PC-9 (cell line): ENCODE data around the gene KLC1. TPM values are rescaled to one million over a fixed set of nuclear protein-coding genes. Genes with fewer than 3 reads are reported as not detected.

ENCODE experiments used
- BruUV-seq: library from RNA; stranded (reverse); fragments of 400-500 nt; replicated peaks from 2 replicates; lab custom pipeline; 2021; lab: Mats Ljungman, UMichigan
- CTCF ChIA-PET: fragments of 300-600 bp; sonication (Branson Sonifier 250); formaldehyde crosslinking; loops from one replicate; lab custom pipeline; 2022; ENCODE audit warnings: antibody characterized with exemption; lab: Charles Lee
- POLR2A ChIA-PET: fragments of 300-600 bp; sonication (Branson Sonifier 250); formaldehyde crosslinking; loops from one replicate; lab custom pipeline; 2022; ENCODE audit warnings: antibody characterized with exemption; ENCODE audit not compliant: unreplicated experiment; lab: Charles Lee
- DNase-seq, 2 experiments: peaks; one replicate each; pipeline versions ENCODE4 v3.0.0 to v3.0.0-alpha.2; 2015 to 2022; ENCODE audit warnings: mixed read lengths in 1 of 2
- H2AFZ ChIP-seq: fragments of 200-600 bp; sonication (generic); 2 replicates; pipeline ENCODE4 v1.8.1; 2017; ENCODE audit warnings: antibody characterized with exemption
- H3F3A ChIP-seq: fragments of 200-600 bp; sonication (generic); 2 replicates; pipeline ENCODE4 v1.8.1; 2017; ENCODE audit warnings: antibody characterized with exemption, mild to moderate bottlenecking, low read depth; ENCODE audit not compliant: insufficient read depth
- H3K27ac ChIP-seq: fragments of 200-600 bp; sonication (generic); 2 replicates; pipeline ENCODE4 v1.6.1; 2016; ENCODE audit warnings: mixed run types
- H3K27me3 ChIP-seq: fragments of 200-600 bp; sonication (generic); 2 replicates; pipeline ENCODE4 v1.6.1; 2016; ENCODE audit warnings: low read depth, mixed run types; ENCODE audit not compliant: insufficient read depth
- H3K36me3 ChIP-seq: fragments of 200-600 bp; sonication (generic); 2 replicates; pipeline ENCODE4 v1.6.1; 2016; ENCODE audit warnings: low read depth, mixed run types
- H3K4me1 ChIP-seq: fragments of 200-600 bp; sonication (generic); replicated peaks from 2 replicates; pipeline ENCODE4 v1.6.1; 2016; ENCODE audit warnings: mixed run types; ENCODE audit not compliant: insufficient read depth
- H3K4me2 ChIP-seq: fragments of 200-600 bp; sonication (generic); 2 replicates; pipeline ENCODE4 v1.6.1; 2017; ENCODE audit warnings: mixed run types
- H3K4me3 ChIP-seq: fragments of 200-600 bp; sonication (generic); 2 replicates; pipeline ENCODE4 v1.6.1; 2016; ENCODE audit warnings: mixed run types
- H3K79me2 ChIP-seq: fragments of 200-600 bp; sonication (generic); 2 replicates; pipeline ENCODE4 v1.6.1; 2017; ENCODE audit warnings: low read depth, mixed run types
- H3K9me2 ChIP-seq: fragments of 200-600 bp; sonication (generic); 2 replicates; pipeline ENCODE4 v1.8.1; 2017; ENCODE audit warnings: mild to moderate bottlenecking; ENCODE audit not compliant: insufficient read depth
- H3K9me3 ChIP-seq: fragments of 200-600 bp; sonication (generic); 2 replicates; pipeline ENCODE4 v1.8.1; 2016; ENCODE audit warnings: low read depth; ENCODE audit not compliant: insufficient read depth
- H4K20me1 ChIP-seq: fragments of 200-600 bp; sonication (generic); 2 replicates; pipeline ENCODE4 v1.8.1; 2017; ENCODE audit not compliant: insufficient read depth
- EZH2 ChIP-seq: fragments of 200-600 bp; sonication (generic); IDR thresholded peaks from 2 replicates; pipeline ENCODE4 v1.8.0; 2017; ENCODE audit warnings: antibody characterized with exemption, low read depth
- intact Hi-C: fragments of 100-400 bp; cut with micrococcal nuclease; formaldehyde crosslinking; loops from one replicate; pipeline ENCODE4 v1.10.0; 2022; ENCODE audit not compliant: unreplicated experiment
- total RNA-seq: library from RNA; stranded (reverse); gene quantifications from 2 replicates; pipeline ENCODE4 v1.2.3, GENCODE V29; 2021
- TF ChIP-seq, protein P1 (sequence below): fragments of 200-600 bp; sonication (generic); conservative IDR thresholded peaks from 2 replicates; pipeline ENCODE4 v1.6.1; 2017; ENCODE audit warnings: mixed run types, antibody characterized with exemption, mild to moderate bottlenecking, moderate library complexity

The KLC1 gene
- total RNA-seq, 1 experiment from 2014 or later, result 254 TPM

DNA sequence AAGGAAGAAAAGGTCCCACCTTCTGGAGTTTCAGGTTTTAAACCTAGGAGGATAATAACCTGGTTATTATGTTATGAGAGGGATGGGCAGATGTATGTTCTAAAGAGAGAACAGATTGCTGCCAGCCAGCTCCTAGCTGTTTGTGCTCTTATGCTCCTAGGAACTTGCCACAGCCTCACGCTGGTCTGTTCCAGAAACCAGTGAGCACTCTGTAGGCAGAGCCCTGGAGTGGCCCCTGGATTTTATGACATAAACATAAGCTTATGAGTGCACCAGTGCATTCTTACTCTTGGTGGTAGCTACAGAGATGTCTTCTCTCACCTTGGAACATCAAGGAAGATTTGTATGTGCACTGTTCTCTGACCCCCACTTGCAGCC, 27.7 kb downstream of the KLC1 start:
- H3K27me3 ChIP-seq, result no peaks in the 10 kb centered on the region
- H2AFZ ChIP-seq, result no peak overlapping the region
- BruUV-seq, result no TSS peak
- H3K36me3 ChIP-seq, result peaks cover 50% of the 10 kb centered on the region
- POLR2A ChIA-PET, result interaction anchor here (0.5 kb wide), 1 partner anchor 99 kb away, joined by 3 read pairs; no protein-coding TSS in a partner anchor
- DNase-seq, result no peak
- TF ChIP-seq EZH2, result no peak
- TF ChIP-seq, protein P1, sequence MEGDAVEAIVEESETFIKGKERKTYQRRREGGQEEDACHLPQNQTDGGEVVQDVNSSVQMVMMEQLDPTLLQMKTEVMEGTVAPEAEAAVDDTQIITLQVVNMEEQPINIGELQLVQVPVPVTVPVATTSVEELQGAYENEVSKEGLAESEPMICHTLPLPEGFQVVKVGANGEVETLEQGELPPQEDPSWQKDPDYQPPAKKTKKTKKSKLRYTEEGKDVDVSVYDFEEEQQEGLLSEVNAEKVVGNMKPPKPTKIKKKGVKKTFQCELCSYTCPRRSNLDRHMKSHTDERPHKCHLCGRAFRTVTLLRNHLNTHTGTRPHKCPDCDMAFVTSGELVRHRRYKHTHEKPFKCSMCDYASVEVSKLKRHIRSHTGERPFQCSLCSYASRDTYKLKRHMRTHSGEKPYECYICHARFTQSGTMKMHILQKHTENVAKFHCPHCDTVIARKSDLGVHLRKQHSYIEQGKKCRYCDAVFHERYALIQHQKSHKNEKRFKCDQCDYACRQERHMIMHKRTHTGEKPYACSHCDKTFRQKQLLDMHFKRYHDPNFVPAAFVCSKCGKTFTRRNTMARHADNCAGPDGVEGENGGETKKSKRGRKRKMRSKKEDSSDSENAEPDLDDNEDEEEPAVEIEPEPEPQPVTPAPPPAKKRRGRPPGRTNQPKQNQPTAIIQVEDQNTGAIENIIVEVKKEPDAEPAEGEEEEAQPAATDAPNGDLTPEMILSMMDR, result no peak
- H3K9me3 ChIP-seq, result no peaks in the 10 kb centered on the region
- CTCF ChIA-PET, result interaction anchor here (0.6 to 0.8 kb wide), 2 partner anchors 85 to 185 kb away, joined by 3 to 5 read pairs; no protein-coding TSS in a partner anchor
- H3K4me2 ChIP-seq, result no peak overlapping the region
- peaks cover 45% of the 10 kb centered on the region for H3K79me2 ChIP-seq
- no peaks in the 10 kb centered on the region for H3K9me2 ChIP-seq
- no peak overlapping the region for H3K4me3 ChIP-seq
- H3K27ac ChIP-seq, result peak overlapping the region; percentile 69
- intact Hi-C loops, result loop anchor here (10.0 kb wide), 1 partner anchor 152 kb away; no protein-coding TSS in a partner anchor
- H4K20me1 ChIP-seq, result peaks cover 41% of the 10 kb centered on the region
- peaks cover 42% of the 10 kb centered on the region; the same call in 1 of the 2 replicates for H3F3A ChIP-seq
- peaks cover 11% of the 10 kb centered on the region for H3K4me1 ChIP-seq

GRCh38 chr14:103657471-103657870, 28.5 kb downstream of the KLC1 start:
- intact Hi-C loops, result loop anchor here (10.0 kb wide), 1 partner anchor 153 kb away; no protein-coding TSS in a partner anchor
- peaks cover 11% of the 10 kb centered on the region for H3K4me1 ChIP-seq
- no peaks in the 10 kb centered on the region for H3K9me2 ChIP-seq
- no peak overlapping the region for H3K4me3 ChIP-seq
- H3K9me3 ChIP-seq, result no peaks in the 10 kb centered on the region
- no peak for DNase-seq
- BruUV-seq, result no TSS peak
- peaks cover 55% of the 10 kb centered on the region for H3K36me3 ChIP-seq
- H3F3A ChIP-seq, result peaks cover 39% of the 10 kb centered on the region; the same call in 1 of the 2 replicates
- H3K79me2 ChIP-seq, result peaks cover 38% of the 10 kb centered on the region
- ChIA-PET POLR2A (no interaction called here), CTCF (no interaction called here)
- no peak for TF ChIP-seq EZH2
- TF ChIP-seq, protein P1, result no peak
- H2AFZ ChIP-seq, result no peak overlapping the region
- no peaks in the 10 kb centered on the region for H3K27me3 ChIP-seq
- no peak overlapping the region for H3K27ac ChIP-seq
- H3K4me2 ChIP-seq, result no peak overlapping the region
- peaks cover 34% of the 10 kb centered on the region for H4K20me1 ChIP-seq

DNA sequence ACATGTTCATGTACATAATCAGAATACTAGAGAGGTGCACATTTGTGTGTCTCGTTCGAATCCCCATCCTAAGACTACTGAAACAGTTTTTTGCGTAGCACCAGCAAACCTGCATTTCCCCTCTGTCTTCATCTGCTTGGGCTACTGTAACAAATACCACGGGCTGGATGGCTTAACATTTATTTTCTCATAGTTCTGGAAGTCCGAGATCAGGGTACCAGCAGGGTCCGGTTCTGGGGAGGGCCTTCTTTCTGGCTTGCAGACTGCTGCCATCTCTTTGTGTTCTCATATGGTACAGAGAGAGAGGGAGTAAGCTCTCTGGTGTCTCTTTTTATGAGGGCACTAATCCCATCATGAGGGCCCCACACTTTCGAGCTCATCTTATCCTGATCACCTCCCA, 30.6 kb downstream of the KLC1 start:
- Histone ChIP-seq H3K79me2 (peaks cover 35% of the 10 kb centered on the region; the same call in 1 of the 2 replicates), H3K4me3 (no peak overlapping the region), H3K9me3 (no peaks in the 10 kb centered on the region), H3F3A (peaks cover 32% of the 10 kb centered on the region), H3K4me2 (no peak overlapping the region), H3K27ac (no peak overlapping the region), H3K4me1 (peaks cover 11% of the 10 kb centered on the region), H2AFZ (no peak overlapping the region), H4K20me1 (peaks cover 28% of the 10 kb centered on the region; the same call in 1 of the 2 replicates), H3K9me2 (no peaks in the 10 kb centered on the region), H3K27me3 (no peaks in the 10 kb centered on the region), H3K36me3 (peaks cover 60% of the 10 kb centered on the region)
- DNase-seq, result no peak
- BruUV-seq, result no TSS peak
- CTCF ChIA-PET, result interaction anchor here (0.6 kb wide), 1 partner anchor 59 kb away, joined by 5 read pairs; no protein-coding TSS in a partner anchor
- no peak for TF ChIP-seq EZH2
- TF ChIP-seq, protein P1, result no peak
- intact Hi-C loops, result loop anchor here (10.0 kb wide), 1 partner anchor 155 kb away; no protein-coding TSS in a partner anchor
- POLR2A ChIA-PET, result no interaction called here
